Osteocyte (in vitro differentiated cells): ENCODE results near the gene NCAM1. TPM values are rescaled to one million over a fixed set of nuclear protein-coding genes. Genes with fewer than 3 reads are reported as not detected.

ENCODE experiments used
- DNase-seq: peaks from one replicate; pipeline ENCODE4 v3.0.0; 2021; ENCODE audit warnings: mixed read lengths; ENCODE audit not compliant: unreplicated experiment; ENCODE audit errors: extremely low spot score
- H3K27ac Mint-ChIP-seq: one replicate; pipeline ENCODE4 v1.8.0; 2021; ENCODE audit warnings: mild to moderate bottlenecking, mixed read lengths; ENCODE audit not compliant: unreplicated experiment
- H3K27me3 Mint-ChIP-seq: one replicate; pipeline ENCODE4 v1.8.0; 2021; ENCODE audit warnings: mixed read lengths; ENCODE audit not compliant: unreplicated experiment
- H3K36me3 Mint-ChIP-seq: one replicate; pipeline ENCODE4 v1.8.0; 2021; ENCODE audit warnings: mixed read lengths; ENCODE audit not compliant: unreplicated experiment
- H3K4me1 Mint-ChIP-seq: one replicate; pipeline ENCODE4 v1.8.0; 2021; ENCODE audit warnings: mixed read lengths; ENCODE audit not compliant: unreplicated experiment
- H3K4me3 Mint-ChIP-seq: one replicate; pipeline ENCODE4 v1.8.0; 2021; ENCODE audit warnings: mild to moderate bottlenecking, moderate library complexity, mixed read lengths; ENCODE audit not compliant: unreplicated experiment
- H3K9me3 Mint-ChIP-seq: one replicate; pipeline ENCODE4 v1.8.0; 2021; ENCODE audit warnings: mixed read lengths; ENCODE audit not compliant: unreplicated experiment
- CTCF ChIP-seq: fragments of 200-600 bp; sonication (generic); IDR thresholded peaks from 2 replicates; pipeline ENCODE4 v1.5.0; 2021; ENCODE audit warnings: antibody characterized with exemption, mild to moderate bottlenecking, moderate library complexity
- total RNA-seq: library from RNA; stranded (reverse); gene quantifications from 2 replicates; pipeline ENCODE4 v1.2.1, GENCODE V29; 2021

The NCAM1 gene
- total RNA-seq, 1 donor from 2014 or later: 2.2 TPM

- Mint-ChIP-seq H3K27ac (no peak overlapping the region), H3K9me3 (peaks cover 47% of the 10 kb centered on the region), H3K4me1 (no peaks in the 10 kb centered on the region), H3K27me3 (no peaks in the 10 kb centered on the region), H3K36me3 (no peaks in the 10 kb centered on the region), H3K4me3 (no peak overlapping the region)
- no peak for DNase-seq
- no peak for TF ChIP-seq CTCF
Measured at GRCh38 chr11:112989198-112989597, 28.0 kb downstream of the NCAM1 start.

DNA sequence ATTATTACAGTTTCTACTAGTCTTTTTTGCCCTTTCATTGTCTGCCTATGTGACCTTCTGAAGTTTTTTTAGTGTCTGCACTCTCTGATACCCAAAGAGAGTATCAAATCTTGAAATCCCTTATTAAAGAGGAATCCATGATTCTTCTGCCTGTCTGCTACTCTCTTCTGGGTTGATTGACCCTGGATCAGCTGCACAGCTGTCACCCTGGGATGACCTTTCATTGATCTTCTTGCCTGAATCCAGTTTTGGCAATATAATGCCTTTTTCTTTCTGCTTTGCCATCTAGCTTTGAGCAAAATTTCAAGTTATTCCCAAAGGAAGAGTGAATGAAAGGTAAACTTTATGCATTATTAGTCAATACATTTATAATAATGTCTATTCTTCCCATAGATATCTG is 32.6 kb downstream of the NCAM1 start:
- no peak for TF ChIP-seq CTCF
- Mint-ChIP-seq H3K9me3 (peaks cover 14% of the 10 kb centered on the region), H3K4me3 (no peak overlapping the region), H3K4me1 (no peaks in the 10 kb centered on the region), H3K27me3 (no peaks in the 10 kb centered on the region), H3K36me3 (no peaks in the 10 kb centered on the region), H3K27ac (no peak overlapping the region)
- DNase-seq: no peak

- Mint-ChIP-seq H3K27me3 (no peaks in the 10 kb centered on the region), H3K27ac (no peak overlapping the region), H3K4me3 (no peak overlapping the region), H3K4me1 (no peaks in the 10 kb centered on the region), H3K9me3 (peaks cover 8% of the 10 kb centered on the region), H3K36me3 (no peaks in the 10 kb centered on the region)
- DNase-seq: no peak
- no peak for TF ChIP-seq CTCF
Measured at GRCh38 chr11:112995423-112996090, 34.3 kb downstream of the NCAM1 start.

GRCh38 chr11:112996994-112997393 is 35.8 kb downstream of the NCAM1 start:
- no peak for DNase-seq
- no peak for TF ChIP-seq CTCF
- H3K4me3 Mint-ChIP-seq: no peak overlapping the region
- H3K4me1 Mint-ChIP-seq: no peaks in the 10 kb centered on the region
- no peak overlapping the region for H3K27ac Mint-ChIP-seq
- H3K27me3 Mint-ChIP-seq: no peaks in the 10 kb centered on the region
- peaks cover 5% of the 10 kb centered on the region for H3K9me3 Mint-ChIP-seq
- no peaks in the 10 kb centered on the region for H3K36me3 Mint-ChIP-seq

DNA sequence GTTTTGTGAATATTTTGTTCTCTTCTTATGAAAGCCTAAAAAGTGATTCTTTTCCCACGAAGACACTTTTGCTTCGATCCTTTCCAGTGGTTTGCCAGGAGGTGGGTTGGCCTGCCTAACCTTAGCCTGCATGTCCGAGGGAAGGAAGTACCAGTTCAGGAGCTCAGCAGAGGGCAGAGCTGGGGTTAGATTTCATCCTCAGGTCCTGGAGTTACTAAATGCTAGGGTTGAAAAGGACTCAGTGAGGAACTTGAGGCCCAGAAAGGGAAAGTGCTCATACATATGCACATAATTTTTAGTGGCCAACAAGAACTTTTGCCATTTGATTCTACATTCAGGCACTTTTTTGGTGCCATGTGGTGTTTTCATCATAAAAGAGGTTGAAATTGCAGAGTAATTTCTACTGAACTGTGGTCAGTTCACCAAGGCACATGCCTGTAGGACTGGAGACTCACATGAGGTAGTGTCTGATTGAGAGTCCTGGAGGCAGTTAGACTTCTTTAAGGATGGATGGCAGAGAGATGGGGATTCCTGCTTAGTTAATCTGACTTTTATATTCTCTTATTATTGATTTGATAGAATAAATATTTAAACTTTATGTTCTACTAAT is 36.7 kb downstream of the NCAM1 start:
- no peak overlapping the region for H3K27ac Mint-ChIP-seq
- H3K36me3 Mint-ChIP-seq: no peaks in the 10 kb centered on the region
- no peaks in the 10 kb centered on the region for H3K27me3 Mint-ChIP-seq
- DNase-seq: no peak
- peaks cover 3% of the 10 kb centered on the region for H3K9me3 Mint-ChIP-seq
- TF ChIP-seq CTCF: no peak
- no peak overlapping the region for H3K4me3 Mint-ChIP-seq
- no peaks in the 10 kb centered on the region for H3K4me1 Mint-ChIP-seq
